Rectal smooth muscle tissue (tissue), 1 donor: ENCODE data around the gene MAOA.
"Not testable (repeated sequence)": the region's sequence is repeated elsewhere in the genome, so short reads cannot be mapped to it uniquely, and the experiment has no call there.

ENCODE experiments used
- H3K27ac ChIP-seq: one replicate; pipeline ENCODE4 v1.7.0; 2013; ENCODE audit warnings: low read depth, low read length, inconsistent platforms
- H3K27me3 ChIP-seq: one replicate; pipeline ENCODE4 v1.7.0; 2013; ENCODE audit warnings: low read length; ENCODE audit not compliant: control insufficient read depth, insufficient read depth
- H3K36me3 ChIP-seq: one replicate; pipeline ENCODE4 v1.7.0; 2013; ENCODE audit warnings: low read length; ENCODE audit not compliant: control insufficient read depth, insufficient read depth
- H3K4me1 ChIP-seq: one replicate; pipeline ENCODE4 v1.7.0; 2013; ENCODE audit warnings: low read length; ENCODE audit not compliant: control insufficient read depth, insufficient read depth
- H3K4me3 ChIP-seq: one replicate; pipeline ENCODE4 v1.7.0; 2013; ENCODE audit warnings: low read length
- H3K9ac ChIP-seq: one replicate; pipeline ENCODE4 v1.7.0; 2013; ENCODE audit warnings: low read length

The MAOA gene

DNA sequence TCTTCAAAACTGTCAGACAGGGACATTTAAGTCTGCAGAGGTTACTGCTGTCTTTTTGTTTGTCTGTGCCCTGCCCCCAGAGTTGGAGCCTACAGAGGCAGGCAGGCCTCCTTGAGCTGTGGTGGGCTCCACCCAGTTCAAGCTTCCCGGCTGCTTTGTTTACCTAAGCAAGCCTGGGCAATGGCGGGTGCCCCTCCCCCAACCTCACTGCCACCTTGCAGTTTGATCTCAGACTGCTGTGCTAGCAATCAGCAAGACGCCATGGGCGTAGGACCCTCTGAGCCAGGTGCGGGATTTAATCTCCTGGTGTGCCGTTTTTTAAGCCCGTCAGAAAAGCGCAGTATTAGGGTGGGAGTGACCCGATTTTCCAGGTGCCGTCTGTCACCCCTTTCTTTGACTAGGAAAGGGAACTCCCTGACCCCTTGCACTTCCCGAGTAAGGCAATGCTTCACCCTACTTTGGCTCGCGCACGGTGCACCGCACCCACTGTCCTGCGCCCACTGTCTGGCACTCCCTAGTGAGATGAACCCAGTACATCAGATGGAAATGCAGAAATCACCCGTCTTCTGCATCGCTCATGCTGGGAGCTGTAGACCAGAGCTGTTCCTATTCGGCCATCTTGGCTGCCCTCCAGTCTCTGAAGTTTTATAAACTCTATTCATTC is 20.0 kb downstream of the MAOA start:
- H3K4me1 ChIP-seq, H3K27me3 ChIP-seq, H3K4me3 ChIP-seq, H3K36me3 ChIP-seq, H3K9ac ChIP-seq, H3K27ac ChIP-seq: not testable (repeated sequence)

DNA sequence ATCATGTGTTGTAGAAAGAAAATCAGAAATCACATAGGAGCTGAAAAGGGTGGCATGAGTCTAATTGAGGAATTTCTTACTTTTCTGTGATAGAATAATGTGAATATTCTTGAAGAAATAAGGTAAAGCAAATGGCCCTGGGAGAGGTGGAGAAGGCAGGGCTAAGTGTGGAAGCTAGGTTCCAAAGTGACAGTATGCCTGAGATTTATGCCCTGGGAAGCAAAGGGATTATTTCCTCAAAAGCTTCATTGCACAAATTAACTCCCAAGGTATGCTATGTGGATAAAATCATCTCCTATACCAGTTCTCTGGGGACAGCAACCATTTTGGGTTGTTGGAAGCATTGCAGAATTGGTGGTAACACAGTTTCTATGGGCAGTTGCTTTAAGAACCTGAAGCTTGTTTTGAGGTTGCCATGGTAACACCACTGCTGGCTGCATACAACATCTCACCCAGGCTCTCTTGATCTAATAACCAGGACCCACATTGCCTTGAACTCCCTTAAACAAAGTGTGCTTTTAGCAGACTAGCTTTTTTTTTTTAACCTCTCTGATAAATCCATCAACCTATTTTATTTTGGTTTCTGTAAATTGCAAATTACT is 21.0 kb downstream of the MAOA start:
- no peak overlapping the region for H3K4me3 ChIP-seq
- H3K36me3 ChIP-seq = no peaks in the 10 kb centered on the region
- H3K9ac ChIP-seq = no peak overlapping the region
- no peaks in the 10 kb centered on the region for H3K27me3 ChIP-seq
- no peak overlapping the region for H3K27ac ChIP-seq
- peaks cover 5% of the 10 kb centered on the region for H3K4me1 ChIP-seq

DNA sequence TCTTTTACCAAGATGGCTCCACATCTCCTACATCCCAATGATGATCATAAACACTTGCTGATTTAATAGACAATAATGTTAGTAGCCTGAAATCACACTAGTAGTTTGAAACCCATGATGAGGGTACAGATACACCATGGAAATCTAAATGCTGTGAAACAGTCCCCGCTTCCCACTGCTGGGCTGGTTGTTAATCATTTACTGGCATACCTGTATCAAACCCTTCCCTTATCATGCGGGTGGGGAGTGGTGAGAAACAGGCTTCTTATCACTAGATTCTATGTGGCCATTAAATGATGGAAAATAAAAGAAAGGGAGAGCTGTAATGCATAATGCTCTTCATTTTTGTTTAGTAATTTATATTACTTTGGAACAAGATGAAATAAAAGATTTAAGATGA is 21.9 kb downstream of the MAOA start:
- Histone ChIP-seq H3K27me3 (no peaks in the 10 kb centered on the region), H3K9ac (no peak overlapping the region), H3K36me3 (no peaks in the 10 kb centered on the region), H3K27ac (peak overlapping the region; percentile 32), H3K4me3 (no peak overlapping the region), H3K4me1 (peaks cover 5% of the 10 kb centered on the region)

DNA sequence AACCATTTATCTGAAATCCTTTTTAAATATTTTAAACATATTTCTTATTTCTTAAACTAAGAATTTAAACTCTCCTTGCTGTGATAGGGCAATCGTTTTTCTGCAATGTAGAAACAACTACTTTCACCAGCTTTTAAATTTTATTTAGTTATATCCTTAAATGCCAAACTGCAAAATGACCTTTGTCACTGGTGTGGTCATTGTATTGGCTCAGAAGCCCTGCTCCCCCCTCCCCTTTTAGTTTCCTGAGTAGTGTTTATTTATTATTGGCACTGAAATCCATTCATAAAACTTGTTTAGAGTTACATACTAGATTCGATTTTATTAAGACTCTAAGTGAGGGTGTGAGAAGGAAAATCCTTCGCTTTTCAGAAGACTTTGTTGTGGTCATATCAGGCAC is 23.0 kb downstream of the MAOA start:
- Histone ChIP-seq H3K36me3 (no peaks in the 10 kb centered on the region), H3K27me3 (no peaks in the 10 kb centered on the region), H3K4me1 (peaks cover 5% of the 10 kb centered on the region), H3K9ac (no peak overlapping the region), H3K4me3 (no peak overlapping the region), H3K27ac (no peak overlapping the region)

DNA sequence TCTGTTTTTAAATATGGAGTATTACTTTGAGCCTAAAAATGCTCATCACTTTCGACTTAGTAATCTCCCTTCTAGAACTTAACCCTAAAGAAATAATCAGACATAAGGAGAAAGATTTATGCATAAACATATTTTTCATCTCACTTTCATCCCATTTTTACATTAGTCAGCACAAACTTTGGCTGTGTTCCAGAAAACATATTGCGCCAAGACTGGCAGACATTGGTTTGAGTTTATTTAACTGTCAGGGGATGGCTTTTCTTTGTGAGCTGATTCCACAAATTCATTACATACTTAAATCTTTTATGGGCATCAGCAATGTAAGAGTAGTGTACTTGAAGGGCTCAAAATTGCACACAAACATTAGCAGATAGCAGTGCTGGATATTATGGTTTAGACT is 23.7 kb downstream of the MAOA start:
- H3K4me3 ChIP-seq = no peak overlapping the region
- no peak overlapping the region for H3K27ac ChIP-seq
- peaks cover 5% of the 10 kb centered on the region for H3K4me1 ChIP-seq
- no peaks in the 10 kb centered on the region for H3K36me3 ChIP-seq
- H3K27me3 ChIP-seq = no peaks in the 10 kb centered on the region
- no peak overlapping the region for H3K9ac ChIP-seq

DNA sequence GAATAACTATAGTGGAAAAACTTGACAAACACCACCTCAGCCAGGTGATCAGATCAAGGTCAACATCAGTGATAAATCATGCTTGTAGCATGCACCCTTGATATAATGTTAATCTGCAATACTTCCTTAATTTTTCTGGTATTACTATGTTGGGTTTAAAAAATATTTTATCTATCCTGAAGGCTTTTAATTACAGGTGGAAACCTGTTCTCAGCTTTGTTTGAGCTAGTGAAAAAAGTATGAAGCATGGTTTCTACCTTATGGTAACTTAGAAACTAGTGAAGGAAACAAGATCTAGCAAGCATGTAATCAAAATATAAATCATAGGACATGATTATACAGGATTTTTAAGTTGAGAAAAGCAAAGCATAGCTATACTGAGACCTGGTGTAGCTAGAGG is 26.6 kb downstream of the MAOA start:
- Histone ChIP-seq H3K4me1 (no peaks in the 10 kb centered on the region), H3K4me3 (no peak overlapping the region), H3K27ac (no peak overlapping the region), H3K27me3 (no peaks in the 10 kb centered on the region), H3K9ac (no peak overlapping the region), H3K36me3 (no peaks in the 10 kb centered on the region)

DNA sequence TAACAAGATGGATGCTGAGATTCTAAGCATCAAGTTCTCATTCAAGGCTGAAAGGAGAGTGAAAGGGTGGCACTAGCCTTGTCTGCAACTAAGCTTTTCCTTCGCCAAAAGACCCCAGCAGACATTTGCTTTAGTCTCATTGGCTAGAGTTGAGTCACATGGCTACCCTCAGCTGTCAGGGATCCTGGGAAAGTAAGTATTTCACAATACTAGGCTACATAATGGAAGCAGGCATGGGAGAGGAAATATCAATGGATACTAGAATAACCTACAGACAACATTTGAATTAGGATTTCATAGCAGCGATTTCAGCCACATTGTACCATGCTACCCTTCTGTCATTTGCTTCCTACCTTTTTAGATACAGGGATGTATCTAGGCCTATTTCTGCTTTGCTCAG is 29.1 kb downstream of the MAOA start:
- no peaks in the 10 kb centered on the region for H3K36me3 ChIP-seq
- H3K4me1 ChIP-seq = no peaks in the 10 kb centered on the region
- H3K27me3 ChIP-seq = no peaks in the 10 kb centered on the region
- H3K27ac ChIP-seq = no peak overlapping the region
- no peak overlapping the region for H3K9ac ChIP-seq
- H3K4me3 ChIP-seq = no peak overlapping the region

DNA sequence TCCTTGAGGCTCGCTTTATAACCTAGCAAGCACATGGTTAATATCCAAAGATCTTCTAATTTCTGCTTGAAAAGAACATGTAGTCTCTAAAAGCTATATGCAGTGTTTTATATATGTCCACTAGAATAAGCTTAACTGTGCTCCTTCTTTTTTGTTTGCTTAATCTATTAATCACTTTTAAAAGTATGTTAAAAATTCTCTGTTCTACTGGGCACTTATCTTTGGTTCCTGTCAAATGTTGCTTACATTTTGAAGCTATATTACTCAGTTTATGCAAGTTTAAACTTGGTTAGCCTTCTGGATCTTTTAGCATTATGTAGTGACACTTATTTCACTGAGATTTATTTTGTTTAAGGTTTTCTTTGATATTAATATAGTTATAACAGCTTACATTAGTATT is 32.5 kb downstream of the MAOA start:
- Histone ChIP-seq H3K4me3 (no peak overlapping the region), H3K27me3 (no peaks in the 10 kb centered on the region), H3K36me3 (no peaks in the 10 kb centered on the region), H3K27ac (no peak overlapping the region), H3K4me1 (no peaks in the 10 kb centered on the region), H3K9ac (no peak overlapping the region)

DNA sequence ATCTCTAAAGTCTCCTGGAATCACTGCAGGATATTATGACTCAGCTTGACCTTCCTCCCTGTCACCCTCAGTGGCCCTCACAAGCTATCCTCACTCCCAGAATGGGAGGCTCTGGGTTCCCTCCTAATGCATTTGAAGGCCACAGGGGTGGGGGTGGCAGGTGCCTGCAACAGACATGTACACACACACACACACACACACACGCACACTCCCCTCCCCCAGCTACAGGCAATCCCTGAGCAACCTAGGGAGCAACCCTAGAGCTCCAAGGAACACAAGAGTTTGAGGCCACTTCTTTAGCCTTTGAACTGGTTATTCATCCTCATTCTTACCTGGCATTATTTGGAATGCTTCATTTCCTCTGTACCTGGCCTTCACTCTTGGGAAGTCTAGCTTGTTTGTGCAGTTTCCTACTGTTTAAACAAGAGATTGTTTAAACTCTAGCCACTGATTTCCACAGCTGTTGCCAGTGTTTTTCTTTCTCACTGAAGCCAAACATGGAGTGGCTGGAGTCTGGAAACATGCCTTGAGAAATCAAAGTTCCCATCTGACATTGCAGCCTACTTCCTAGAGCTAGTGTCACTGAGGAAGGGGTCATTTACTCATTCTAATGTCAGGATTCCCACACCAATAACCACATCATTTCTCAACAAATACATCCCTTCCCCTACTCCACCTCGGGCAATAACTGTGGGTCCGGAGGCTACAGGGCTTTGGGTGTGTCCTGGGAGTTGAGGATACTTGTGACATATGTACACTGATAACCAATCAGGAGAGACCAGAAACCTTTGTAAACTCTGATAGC is 37.7 kb downstream of the MAOA start:
- Histone ChIP-seq H3K4me1 (no peaks in the 10 kb centered on the region), H3K4me3 (no peak overlapping the region), H3K27ac (peak overlapping the region; percentile 44), H3K36me3 (no peaks in the 10 kb centered on the region), H3K27me3 (no peaks in the 10 kb centered on the region), H3K9ac (no peak overlapping the region)

DNA sequence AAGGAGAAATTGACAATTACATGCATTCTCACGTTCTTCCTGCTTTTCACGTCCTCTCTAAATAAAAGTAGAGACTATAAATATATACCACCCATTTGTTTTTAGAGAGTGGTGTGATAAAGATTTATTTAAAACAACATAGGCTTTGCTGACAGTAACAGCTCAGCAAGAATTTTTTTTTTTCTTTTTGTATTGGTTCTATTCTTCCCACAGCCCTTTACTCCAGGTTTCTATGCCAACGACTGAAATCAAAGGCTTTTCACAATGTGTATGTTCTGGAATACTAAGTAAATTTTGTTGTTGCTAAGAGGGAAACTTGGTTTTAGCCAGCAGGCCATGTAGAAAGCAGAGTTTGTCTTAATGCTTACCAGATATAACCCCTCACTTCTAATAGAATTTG is 43.4 kb downstream of the MAOA start:
- Histone ChIP-seq H3K4me3 (no peak overlapping the region), H3K27ac (no peak overlapping the region), H3K4me1 (peaks cover 7% of the 10 kb centered on the region), H3K36me3 (no peaks in the 10 kb centered on the region), H3K9ac (no peak overlapping the region), H3K27me3 (no peaks in the 10 kb centered on the region)

DNA sequence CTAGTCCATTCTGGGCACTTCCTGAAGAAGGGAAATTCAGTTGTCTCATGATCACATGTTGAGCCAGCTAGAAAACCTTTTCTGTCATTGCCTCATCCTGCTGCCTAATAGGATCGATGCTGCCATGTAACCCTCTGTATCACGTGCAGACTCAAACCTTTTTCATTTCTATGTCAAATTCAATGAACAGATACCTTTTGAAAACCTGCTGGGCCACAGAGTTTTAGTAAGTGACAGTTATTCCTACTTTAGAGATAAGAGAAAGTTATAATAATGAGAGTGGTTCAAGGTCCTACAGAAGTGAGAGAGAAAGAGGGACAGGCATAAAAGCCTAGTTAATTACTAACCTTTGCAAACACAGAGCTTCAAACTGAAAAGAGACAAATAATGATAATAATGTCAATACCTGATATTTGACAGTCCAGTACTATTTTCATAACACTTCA is 46.0 kb downstream of the MAOA start:
- Histone ChIP-seq H3K27ac (peak overlapping the region; percentile 72), H3K27me3 (no peaks in the 10 kb centered on the region), H3K4me3 (no peak overlapping the region), H3K9ac (no peak overlapping the region), H3K36me3 (no peaks in the 10 kb centered on the region), H3K4me1 (peaks cover 7% of the 10 kb centered on the region)

DNA sequence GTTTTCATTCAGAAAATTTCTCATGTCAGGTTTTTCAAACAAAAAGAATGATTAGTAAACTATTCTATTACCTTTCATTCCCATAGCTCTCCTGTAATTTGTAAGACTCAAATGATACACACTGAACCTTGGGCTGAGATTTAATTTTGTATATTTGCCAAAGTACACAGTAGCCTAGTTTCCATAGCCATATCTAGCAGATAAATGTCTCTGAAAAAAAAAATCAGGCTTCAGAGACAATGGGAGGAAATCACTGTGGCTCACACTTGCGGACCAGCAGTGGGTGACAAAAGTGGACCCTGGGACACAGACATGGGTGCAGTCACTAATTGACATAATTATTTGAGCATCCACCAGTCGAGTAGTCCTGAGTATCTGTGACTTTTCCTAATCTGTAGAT is 46.6 kb downstream of the MAOA start:
- H3K27ac ChIP-seq = peak overlapping the region; percentile 72
- H3K4me1 ChIP-seq = peaks cover 13% of the 10 kb centered on the region
- no peaks in the 10 kb centered on the region for H3K36me3 ChIP-seq
- no peak overlapping the region for H3K9ac ChIP-seq
- H3K27me3 ChIP-seq = no peaks in the 10 kb centered on the region
- H3K4me3 ChIP-seq = no peak overlapping the region
